Lower lobe of right lung (tissue), 2 donors: ENCODE measurements around the gene DZIP1L. TPM values are rescaled to one million over a fixed set of nuclear protein-coding genes. Genes with fewer than 3 reads are reported as not detected.

Source experiments
- ATAC-seq, 2 donors: fragments of 200-7000 bp; cut with Tn5 transposase; one replicate each; pipeline ENCODE4 v1.9.1; 2020 to 2022; ENCODE audit warnings: mild to moderate bottlenecking in 2 of 2, moderate library complexity in 2 of 2
- DNase-seq: peaks from one replicate; pipeline ENCODE4 v3.0.0-alpha.2; 2020
- H3K27ac ChIP-seq: fragments of 200-600 bp; one replicate; pipeline ENCODE4 v1.8.0; 2022
- H3K27me3 ChIP-seq: fragments of 200-600 bp; one replicate; pipeline ENCODE4 v1.8.0; 2022; ENCODE audit warnings: low read depth
- H3K36me3 ChIP-seq: fragments of 200-600 bp; one replicate; pipeline ENCODE4 v1.8.0; 2022; ENCODE audit warnings: mild to moderate bottlenecking
- H3K4me1 ChIP-seq: fragments of 200-600 bp; one replicate; pipeline ENCODE4 v1.8.0; 2022
- H3K4me3 ChIP-seq: fragments of 200-600 bp; one replicate; pipeline ENCODE4 v1.8.0; 2022; ENCODE audit warnings: mild to moderate bottlenecking
- H3K9me3 ChIP-seq: fragments of 200-600 bp; one replicate; pipeline ENCODE4 v1.8.0; 2022
- intact Hi-C: fragments of 100-400 bp; cut with DNase I; formaldehyde crosslinking; loops from one replicate; pipeline ENCODE4 v1.11.0; 2022
- total RNA-seq: library from RNA; stranded (reverse); fragmentation: NEBNext Ultra II Directional; extraction: Animal tissue kit (Norgen Biotek cat#: 25700); gene quantifications from one replicate; pipeline ENCODE4 v1.2.1, GENCODE V29; 2021
- TF ChIP-seq, protein P1 (sequence below): fragments of 200-600 bp; IDR thresholded peaks from one replicate; pipeline ENCODE4 v1.8.0; 2022; ENCODE audit warnings: antibody characterized with exemption, mild to moderate bottlenecking
- donor health status: DM: no; HTN: yes; CAD: no; lungs with severe emphysema.

DZIP1L gene
- total RNA-seq, 1 donor from 2014 or later, result 19.9 TPM

DNA sequence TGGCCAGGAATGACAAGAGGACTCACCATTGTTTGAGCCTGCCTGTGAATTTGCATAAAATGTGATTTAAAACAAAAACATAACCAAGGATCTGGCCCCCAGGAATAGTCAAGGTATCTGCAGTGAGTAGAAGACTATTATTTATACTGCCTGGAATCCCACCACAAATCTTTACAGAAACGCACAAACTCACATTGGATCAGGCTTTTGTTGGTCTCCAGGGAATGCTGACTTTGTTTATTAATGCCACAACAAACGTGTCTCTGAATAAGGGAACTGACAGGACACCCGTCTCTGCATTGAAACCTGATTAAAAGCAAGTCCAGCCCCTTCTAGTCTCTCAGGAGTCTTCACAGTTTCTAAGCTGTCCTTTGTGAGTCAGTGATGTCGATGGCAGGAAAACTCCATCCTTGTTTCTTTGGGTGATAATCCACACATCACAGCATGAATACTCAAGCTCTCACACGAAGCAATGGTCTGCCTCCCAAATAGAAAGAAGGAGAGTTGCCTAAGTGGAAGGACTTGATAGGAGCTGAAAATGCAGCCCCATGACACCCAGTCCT is 67.7 kb downstream of the DZIP1L start:
- Histone ChIP-seq H3K36me3 (no peaks in the 10 kb centered on the region), H3K27me3 (no peaks in the 10 kb centered on the region), H3K9me3 (no peaks in the 10 kb centered on the region), H3K27ac (no peak overlapping the region), H3K4me3 (no peak overlapping the region), H3K4me1 (no peaks in the 10 kb centered on the region)
- intact Hi-C loops, result no loop called here
- ATAC-seq (no peak), DNase-seq (no peak)
- TF ChIP-seq, protein P1, sequence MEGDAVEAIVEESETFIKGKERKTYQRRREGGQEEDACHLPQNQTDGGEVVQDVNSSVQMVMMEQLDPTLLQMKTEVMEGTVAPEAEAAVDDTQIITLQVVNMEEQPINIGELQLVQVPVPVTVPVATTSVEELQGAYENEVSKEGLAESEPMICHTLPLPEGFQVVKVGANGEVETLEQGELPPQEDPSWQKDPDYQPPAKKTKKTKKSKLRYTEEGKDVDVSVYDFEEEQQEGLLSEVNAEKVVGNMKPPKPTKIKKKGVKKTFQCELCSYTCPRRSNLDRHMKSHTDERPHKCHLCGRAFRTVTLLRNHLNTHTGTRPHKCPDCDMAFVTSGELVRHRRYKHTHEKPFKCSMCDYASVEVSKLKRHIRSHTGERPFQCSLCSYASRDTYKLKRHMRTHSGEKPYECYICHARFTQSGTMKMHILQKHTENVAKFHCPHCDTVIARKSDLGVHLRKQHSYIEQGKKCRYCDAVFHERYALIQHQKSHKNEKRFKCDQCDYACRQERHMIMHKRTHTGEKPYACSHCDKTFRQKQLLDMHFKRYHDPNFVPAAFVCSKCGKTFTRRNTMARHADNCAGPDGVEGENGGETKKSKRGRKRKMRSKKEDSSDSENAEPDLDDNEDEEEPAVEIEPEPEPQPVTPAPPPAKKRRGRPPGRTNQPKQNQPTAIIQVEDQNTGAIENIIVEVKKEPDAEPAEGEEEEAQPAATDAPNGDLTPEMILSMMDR, result no peak

DNA sequence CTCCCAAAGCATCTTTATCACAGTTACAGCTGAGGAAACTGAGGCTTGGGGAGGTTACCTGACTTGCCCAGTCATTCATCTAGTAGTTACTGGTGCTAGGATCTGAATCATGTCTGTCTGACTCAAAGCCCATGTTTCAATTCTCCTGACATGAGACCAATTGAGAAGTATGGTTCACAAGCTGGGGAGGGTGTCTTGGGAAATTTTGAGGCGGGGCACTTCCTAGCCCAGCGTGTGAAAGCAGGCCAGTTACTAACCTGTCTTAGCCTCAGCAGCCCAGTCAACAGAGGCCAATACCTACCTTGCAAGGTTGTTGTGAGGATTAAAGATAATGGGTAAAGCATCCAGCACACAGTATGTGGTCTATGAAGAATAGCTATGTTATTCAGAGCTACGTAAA is 68.5 kb downstream of the DZIP1L start:
- peak in 1 of 2 donors; percentile 11 for ATAC-seq
- TF ChIP-seq, protein P1, result no peak
- Histone ChIP-seq H3K27me3 (no peaks in the 10 kb centered on the region), H3K9me3 (no peaks in the 10 kb centered on the region), H3K4me3 (no peak overlapping the region), H3K36me3 (no peaks in the 10 kb centered on the region), H3K4me1 (no peaks in the 10 kb centered on the region), H3K27ac (no peak overlapping the region)
- no peak for DNase-seq
- intact Hi-C loops, result no loop called here

DNA sequence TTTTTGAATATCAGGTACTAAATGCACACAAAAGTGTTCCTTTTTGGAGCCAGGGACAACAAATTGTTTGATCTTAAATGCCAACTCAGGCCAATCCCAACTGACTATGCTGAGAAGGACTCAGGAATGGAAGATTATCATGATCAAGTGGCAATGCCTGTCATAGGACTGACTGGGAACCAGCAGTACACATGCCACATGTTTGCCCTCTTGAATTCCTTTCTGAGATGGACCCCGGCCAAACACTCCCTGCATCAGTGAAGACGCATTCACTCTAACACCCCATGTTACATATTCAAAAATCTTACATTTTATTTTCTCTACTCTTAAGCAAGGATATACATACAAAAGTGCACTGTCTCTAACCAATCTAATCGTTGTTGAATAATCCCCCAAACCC is 69.3 kb downstream of the DZIP1L start:
- DNase-seq, result no peak
- Histone ChIP-seq H3K4me3 (no peak overlapping the region), H3K9me3 (no peaks in the 10 kb centered on the region), H3K36me3 (no peaks in the 10 kb centered on the region), H3K4me1 (no peaks in the 10 kb centered on the region), H3K27me3 (no peaks in the 10 kb centered on the region), H3K27ac (no peak overlapping the region)
- TF ChIP-seq, protein P1, result no peak
- intact Hi-C loops, result no loop called here
- peak; percentile 60 to 63 for ATAC-seq

DNA sequence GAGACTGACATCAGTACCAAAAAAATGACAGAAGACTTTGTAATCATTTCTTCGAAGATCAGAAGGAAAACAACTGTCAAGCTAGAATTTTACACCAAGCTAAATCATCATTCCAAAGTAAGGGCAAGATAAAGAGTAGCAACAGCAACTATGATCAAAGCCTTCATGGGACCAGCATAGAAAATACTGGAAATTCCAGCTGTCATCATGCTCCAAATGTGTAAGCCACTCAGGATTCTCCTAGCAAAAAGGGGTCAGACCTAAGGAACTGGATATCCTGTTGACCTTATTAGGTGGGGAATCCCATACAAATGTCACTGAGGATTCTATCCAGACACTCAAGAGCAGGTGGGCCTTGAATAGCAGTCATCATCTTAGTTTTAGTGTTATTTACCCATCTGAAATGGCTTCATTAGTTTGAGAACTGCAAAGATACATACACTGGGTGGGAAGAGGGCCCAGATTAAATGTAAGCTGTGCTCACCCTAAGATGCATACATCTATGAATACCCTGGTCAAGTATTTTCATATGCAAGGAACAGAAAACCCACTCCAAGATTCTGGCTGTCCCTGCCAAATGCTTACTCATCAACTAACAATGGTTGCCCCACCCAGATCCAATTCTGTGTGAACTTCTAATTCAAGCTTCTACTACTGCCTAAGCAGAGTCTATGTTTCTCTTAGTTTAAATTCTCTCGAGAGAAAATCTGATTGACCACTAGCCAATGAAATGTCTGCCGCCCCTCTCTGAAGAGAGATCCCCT is 72.0 kb downstream of the DZIP1L start:
- TF ChIP-seq, protein P1, result no peak
- no peaks in the 10 kb centered on the region for H3K4me1 ChIP-seq
- no peak for DNase-seq
- no peak for ATAC-seq
- no peak overlapping the region for H3K27ac ChIP-seq
- H3K4me3 ChIP-seq, result no peak overlapping the region
- no peaks in the 10 kb centered on the region for H3K36me3 ChIP-seq
- H3K27me3 ChIP-seq, result no peaks in the 10 kb centered on the region
- intact Hi-C loops, result no loop called here
- no peaks in the 10 kb centered on the region for H3K9me3 ChIP-seq

DNA sequence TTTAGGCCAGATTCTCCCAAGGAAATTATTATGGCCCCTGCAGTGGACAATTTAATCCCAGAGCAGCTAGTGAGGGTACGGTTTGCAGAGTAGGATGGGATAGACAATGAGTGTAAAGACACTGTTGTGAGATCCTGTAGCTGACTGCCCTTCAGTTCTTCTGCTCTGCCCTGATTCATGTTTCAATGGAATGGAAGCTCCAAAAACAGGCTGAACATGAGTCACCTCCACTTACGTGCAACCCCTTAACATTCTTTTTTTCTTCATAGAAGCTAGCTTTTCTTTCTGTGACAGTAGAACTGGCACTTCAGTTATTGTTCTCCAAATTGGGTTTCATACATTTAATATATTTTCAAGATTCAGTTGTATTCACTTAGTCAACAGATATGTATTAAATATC is 73.4 kb downstream of the DZIP1L start:
- Histone ChIP-seq H3K4me3 (no peak overlapping the region), H3K36me3 (no peaks in the 10 kb centered on the region), H3K27ac (no peak overlapping the region), H3K27me3 (no peaks in the 10 kb centered on the region), H3K4me1 (no peaks in the 10 kb centered on the region), H3K9me3 (no peaks in the 10 kb centered on the region)
- TF ChIP-seq, protein P1, result no peak
- DNase-seq (no peak), ATAC-seq (no peak)
- intact Hi-C loops, result no loop called here
